Measurements from ENCODE around the gene PAPOLA.
"Not testable (repeated sequence)": the region's sequence is repeated elsewhere in the genome, so short reads cannot be mapped to it uniquely, and the experiment has no call there.

Gene PAPOLA

DNA sequence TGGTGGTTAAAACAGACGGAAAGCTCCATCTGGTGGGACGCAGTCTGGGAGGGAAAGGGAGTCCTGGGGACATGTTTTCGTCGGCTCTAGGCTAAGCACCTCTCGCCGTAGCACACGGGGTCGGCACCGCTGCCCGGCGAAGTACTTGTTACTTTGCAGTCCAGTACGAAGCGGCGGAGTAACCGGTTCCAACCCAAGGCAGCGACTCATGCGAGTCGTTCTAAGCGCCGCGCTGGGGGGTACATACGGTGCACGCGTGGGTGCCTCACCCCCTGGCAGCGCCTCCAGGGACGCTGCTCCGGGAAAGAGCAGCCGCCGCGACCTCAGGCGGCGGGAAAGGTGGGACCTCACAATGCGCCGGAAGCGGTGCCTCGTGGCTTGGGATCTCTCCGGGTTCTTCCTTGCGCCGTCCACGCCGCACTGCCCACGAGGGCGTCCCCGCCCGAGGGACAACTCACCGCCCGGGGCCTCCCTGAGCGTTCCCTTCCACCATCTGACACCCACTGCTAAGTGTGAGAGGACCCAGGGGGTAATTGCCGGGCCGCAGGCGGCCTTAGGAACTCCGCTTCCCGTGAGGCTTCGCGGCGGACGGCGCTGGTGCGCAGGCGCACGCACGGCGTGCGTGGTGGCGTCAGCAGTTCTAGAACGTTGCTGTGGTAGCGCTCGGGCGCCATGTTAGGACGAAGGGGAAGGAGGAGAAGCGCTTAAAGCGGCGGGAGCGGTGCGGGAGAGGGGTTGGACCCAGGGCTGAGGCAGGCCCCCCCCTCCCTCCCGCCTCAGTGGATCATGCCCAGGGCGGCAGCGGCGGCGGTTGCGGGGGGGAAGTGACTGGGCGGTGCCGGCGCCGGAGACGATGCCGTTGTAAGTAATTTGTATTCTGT is at the start of gene PAPOLA:
PAPOLA (plus strand) TSS at position 643 of the 881 bp plus-strand sequence; CDS start at position 854, 211 bp downstream.
- peak; percentile 96 for DNase-seq

DNA sequence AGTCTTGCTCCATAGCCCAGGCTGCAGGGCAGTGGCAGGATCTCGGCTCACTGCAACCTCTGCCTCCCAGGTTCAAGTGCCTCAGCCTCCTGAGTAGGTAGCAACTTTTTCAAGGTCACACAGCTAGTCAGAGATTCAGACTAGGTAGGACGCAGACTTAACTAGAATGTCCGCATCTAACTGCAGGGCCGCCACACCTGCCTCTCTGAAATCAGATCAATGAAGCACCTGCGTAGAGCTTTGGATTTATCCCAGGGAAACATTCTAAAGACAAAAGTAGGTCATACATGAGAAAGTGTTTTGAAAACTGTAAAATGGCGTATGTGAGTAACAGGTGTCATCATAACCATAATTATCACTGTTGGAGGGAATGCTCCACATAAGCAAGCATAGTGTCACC is 49.5 kb upstream of the PAPOLA start:
- DNase-seq, result no peak

DNA sequence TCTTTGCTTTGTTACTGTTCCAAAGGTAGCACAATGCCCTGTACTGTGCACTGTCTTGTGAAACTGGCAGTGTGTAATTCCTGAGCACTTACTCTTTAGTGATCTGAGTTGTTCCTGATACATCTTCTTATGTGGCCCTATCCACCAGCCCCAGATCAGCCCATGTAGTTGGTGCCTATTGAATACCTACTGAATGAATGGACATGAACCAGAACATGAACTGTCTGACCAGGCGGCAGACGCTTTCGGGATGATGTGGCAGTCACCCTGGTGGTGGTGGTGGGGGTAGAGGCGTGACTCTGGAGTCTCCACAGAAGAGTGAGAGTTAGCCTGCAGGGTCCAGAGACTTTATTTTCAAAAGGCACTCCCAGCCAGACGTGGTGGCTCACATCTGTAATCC is 46.6 kb upstream of the PAPOLA start:
- no peak for DNase-seq

DNA sequence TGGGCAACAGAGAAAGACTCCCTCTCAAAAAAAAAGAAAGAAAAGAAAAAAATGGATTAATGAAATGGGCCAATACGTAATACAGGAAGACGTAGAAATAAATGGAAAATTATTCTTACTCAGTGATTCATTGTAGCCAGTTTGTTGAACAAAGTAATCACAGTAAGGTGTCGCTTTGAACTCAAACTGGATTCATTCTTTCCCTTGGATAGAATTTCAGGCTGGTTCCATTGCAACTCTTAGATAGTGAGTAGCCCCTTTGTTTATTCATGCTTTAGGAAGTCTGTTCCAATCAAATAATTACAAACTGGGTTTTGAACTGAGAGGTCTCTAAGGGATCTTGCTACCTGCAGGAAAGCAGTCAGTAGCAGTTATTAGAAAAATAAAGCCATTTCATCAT is 42.3 kb upstream of the PAPOLA start:
- no peak for DNase-seq

DNA sequence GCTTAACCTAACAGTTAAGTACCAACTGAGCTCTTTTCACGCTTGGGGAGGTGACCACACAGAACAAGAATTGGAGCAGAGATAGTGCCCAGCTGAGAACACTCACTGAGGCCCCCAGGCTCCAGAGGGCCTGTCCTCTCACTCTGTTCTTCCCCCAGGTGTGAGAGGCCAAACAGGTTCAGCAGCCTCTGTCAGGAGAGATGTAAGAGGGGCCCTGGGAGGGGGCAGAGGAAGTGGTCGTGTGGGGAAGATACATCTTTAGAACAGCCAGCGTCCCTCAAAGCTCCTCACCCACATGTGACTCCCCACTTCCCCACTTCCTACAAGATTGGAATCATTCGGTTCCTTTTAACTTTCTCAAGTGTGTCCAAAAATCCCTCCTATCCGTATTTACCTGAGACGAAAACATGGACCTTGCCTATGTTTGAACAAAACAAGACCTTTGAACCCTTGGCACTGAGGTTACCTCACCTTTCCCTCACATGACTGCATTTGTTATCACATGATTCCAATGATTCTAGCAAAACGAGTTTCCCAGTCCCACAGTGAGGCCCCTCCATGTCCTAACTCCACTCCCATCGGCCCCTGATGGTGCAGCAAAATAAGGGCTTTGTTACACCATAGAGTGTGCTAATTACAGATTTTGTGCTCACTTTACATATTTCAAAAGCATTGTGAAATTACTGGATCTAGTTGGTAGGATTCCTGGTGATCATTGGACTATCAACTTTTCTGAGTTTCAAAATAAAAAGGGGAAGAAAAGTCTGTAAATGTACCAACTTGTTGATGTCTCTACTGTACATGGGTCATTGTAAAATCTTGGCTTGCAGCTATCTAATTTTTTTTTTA is 40.0 kb upstream of the PAPOLA start:
- no peak for DNase-seq

- DNase-seq, result no peak
Measured at GRCh38 chr14:96464136-96464535, 38.0 kb upstream of the PAPOLA start.

DNA sequence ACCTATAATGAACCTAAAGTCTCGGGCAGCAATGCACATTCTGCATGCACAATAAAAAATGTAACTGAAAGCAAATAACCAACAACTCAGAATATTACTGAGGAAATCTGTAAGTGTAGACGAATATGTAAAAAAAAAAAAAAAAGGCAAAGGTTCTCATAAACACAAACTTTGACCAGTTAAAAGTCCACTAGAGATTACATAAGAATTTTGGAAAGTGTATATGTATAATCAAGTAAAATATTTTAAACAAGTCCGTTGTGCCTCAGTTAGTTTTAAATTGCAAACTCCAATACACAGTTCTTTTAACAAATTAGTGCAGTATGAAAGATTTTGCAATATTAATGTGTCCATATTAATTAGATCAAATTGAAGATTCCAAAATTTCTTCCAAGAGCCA is 35.3 kb upstream of the PAPOLA start:
- no peak for DNase-seq

DNA sequence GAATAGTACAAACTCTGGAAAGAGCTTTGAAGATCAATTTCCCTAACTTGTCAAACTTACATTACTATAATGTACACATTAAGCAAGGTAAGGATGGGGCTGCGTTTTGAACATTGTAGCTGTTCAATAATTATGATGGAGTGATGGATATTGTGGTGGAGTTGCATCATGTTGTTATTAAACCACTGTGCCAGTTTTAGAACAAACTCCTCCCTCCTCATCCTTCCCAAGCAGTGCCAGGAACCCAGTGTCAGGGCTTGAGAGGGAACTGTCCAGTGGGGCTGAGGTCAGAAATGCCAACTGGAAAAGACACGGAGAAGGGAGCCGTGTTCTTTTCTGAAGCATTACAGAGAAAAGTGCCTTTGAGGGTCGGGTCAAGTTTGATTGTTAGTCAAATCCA is 31.9 kb upstream of the PAPOLA start:
- no peak for DNase-seq

GRCh38 chr14:96470967-96471366 is 31.2 kb upstream of the PAPOLA start:
- DNase-seq, result not testable (repeated sequence)

DNA sequence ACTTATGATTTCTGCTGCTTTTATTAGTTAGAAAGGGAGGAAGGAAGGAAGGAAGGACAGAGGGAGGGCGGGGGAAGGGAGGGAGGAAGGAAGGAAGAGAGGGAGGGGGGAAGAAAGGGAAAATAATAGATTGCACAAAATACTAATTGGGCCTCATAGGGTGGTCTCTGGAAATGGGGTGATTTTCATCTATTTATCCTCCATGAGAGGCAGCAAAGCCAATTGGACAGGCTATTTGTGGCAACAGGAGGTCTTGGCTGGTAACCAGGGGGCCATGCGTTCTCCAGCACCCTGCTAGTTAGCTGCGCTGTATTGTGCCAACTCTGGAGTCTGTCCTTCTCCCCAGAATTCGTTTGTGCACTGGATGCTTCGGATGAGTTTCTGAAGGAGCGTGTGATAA is 24.1 kb upstream of the PAPOLA start:
- DNase-seq, result no peak

DNA sequence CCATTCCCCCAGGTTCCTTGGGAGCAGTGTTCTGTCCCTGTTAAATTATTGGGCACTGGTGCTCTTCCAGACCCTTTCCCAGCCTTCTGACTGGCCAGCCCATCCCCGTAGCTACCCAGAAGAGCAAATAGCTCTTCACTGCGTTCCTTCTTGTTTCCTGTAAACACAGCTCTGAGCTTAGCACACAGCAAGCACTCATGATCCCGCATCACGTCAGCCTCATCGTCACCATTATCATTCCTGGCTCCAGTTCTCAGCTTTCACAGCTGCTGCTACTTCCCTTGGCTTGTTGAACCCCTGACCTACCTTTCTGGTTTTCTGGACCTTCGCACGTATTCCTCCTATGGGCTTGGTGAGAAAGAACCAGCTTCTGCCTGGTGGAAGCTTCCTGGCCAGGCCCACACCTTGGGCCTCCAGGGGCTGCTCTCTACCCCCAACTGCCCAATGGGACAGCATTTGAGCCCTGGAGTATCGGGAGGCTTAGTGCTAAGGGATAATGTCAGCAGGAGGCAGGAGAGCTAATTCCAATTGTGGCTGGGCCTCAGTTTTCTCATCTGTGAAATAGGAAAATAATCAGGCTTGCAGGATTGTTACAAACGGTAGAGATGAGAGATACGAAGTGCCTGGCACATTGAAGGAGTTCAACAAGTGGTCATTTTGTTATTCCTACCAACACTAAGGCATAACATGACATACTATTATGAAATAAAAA is 22.6 kb upstream of the PAPOLA start:
- DNase-seq, result peak; percentile 1

DNA sequence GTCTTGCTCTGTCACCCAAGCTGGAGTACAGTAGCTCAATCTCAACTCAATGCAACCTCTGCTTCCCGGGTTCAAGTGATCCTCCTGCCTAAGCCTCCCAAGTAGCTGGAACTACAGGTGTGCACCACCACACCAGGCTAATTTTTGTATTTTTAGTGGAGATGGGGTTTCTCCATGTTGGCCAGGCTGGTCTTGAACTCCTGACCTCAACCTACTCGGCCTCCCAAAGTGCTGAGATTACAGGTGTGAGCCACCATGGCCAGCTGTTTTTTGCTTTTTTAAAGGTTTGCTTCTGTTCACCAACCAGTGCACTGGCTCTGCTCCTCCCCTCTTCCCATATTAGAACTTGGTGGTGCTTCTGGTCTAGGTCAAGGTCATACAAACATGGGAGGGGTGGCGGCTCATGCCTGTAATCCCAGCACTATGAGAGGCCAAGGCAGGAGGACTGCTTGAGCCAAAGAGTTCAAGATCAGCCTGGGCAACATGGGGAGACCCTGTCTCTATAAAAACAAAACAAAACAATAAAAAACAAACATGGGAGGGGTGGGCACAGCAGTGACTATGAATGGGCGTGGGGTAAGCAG is 20.4 kb upstream of the PAPOLA start:
- no peak for DNase-seq

DNA sequence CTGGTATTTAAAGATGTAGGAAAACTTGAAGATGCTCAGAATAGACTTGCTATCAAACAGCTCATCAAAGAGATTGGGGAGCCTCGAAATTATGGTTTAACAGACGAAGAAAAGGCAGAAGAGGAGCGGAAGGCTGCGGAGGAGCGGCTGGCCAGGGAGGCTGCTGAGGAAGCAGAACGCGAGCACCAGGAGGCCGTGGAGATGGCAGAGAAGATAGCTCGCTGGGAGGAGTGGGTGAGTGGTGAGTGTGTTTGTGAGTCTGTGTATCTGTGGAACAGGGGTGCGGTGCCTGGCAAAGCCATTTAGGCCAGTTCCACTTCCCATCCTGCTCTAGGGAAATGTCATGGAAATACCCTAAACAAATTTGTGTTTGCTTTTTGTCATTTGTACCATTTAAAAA is 19.2 kb upstream of the PAPOLA start:
- DNase-seq, result no peak

GRCh38 chr14:96484399-96484798 is 17.8 kb upstream of the PAPOLA start:
- no peak for DNase-seq

DNA sequence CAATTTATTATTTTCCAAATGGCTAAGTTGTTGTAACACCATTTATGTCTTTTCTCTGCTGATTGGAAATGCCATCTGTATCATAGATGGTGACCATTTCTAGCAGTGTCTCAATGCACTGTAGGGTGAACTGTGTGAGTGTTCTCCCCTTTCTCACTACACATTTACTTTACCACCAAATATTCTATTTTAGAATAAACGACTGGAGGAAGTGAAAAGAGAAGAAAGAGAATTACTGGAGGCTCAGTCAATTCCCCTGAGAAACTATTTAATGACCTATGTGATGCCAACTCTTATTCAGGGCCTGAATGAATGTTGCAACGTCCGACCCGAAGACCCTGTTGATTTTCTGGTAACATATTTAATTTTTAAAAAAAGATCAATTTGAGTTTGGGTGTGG is 15.5 kb upstream of the PAPOLA start:
- no peak for DNase-seq

DNA sequence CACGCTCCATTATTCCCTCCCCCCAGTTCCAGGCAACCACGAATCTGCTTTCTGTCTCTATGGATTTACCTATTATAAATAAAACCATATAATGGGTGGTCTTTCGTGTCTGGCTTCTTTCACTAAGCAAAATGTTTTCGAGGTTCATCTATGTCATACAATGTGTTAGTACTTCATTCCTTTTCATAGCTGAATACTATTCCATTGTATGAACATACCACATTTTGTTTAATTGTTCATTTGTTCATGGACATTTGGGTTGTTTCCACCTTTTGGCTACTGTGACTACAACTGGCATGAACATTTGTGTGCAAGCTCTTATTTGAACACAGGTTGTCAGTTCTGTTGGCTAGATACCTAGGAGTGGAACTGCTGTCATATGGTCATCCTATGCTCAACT is 12.9 kb upstream of the PAPOLA start:
- DNase-seq, result no peak

DNA sequence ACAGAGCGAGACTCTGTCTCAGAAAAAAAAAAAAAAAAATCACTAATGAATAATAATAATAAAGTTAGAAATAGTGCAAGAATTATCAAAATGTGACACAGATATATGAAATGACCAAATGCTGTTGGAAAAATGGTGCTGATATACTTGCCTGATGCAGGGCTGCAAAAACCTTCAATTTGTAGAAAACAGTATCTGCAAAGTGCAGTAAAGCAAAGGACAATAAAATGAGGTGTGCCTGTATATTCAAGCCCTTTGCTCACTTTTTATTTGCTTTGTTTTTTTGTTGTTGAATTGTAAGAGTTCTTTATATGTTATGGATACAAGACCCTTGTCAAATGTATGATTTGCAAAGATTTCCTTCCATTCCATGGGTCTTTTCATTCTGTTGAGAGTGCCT is 9.0 kb upstream of the PAPOLA start:
- no peak for DNase-seq

- DNase-seq, result no peak
Measured at GRCh38 chr14:96494331-96494730, 7.9 kb upstream of the PAPOLA start.

DNA sequence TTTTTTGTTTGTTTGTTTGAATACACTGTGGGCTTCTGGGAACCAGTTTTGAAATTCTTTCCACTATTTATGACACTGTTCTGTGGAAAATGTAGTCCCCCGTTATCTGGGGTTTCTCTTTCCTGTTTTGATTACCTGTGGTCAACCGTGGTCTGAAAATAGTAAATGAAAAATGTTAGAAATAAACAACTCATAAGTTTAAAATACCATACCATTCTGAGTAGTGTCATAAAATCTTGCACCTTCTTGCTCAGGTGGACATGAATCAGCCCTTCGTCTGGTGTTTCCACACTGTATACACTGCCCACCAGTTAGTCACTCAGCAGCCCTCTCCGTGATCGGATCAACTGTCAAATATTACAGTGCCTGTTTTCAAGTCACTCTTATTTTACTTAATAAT is 5.1 kb upstream of the PAPOLA start:
- DNase-seq, result no peak

DNA sequence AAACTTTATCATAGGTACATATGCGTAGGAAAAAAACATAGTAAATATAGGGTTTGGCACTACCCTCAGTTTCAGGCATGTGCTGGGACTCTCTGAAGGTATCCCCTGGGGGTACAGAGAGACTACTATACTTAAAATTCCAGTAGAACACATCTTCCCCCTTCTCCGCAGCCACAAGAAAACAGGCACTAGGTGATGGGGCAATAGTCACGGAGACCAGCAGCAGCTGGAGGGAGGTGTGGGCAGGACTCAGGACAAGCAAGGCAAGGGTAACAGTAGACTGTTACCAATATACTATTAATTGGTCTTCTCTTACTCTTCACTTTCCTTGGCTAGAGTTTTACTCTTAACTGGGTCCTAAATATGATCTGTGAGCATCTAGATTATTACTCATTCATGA is 4.6 kb upstream of the PAPOLA start:
- no peak for DNase-seq

DNA sequence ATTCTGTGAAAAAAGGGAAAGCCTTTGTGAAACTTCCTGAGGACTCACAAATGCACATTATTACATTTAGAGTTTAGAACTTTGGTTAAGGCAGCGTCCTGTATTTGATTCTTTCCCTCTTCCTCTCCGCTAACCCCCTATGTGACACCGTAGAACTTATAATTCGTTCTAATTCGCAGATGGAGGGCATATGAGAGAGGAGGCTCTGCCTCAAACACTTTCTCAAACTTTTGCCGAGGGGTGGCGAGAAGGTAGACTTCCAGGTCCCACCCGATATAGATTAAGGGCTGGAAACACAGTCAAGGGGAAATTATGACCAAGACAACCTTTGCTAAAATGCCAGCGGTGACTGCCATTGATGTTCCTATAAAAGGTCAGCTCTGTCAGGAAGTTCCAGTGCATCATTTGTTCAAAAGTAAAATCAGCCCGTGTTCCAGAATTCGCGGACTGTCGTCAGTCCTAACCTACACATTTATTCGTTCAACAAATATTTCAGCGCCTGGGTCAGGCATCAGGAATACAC is 904 bp upstream of the PAPOLA start:
- no peak for DNase-seq

- DNase-seq, result peak; percentile 59
Measured at GRCh38 chr14:96502621-96503305, 581 bp downstream of the PAPOLA start.

Measured in NCI-H82 (cell line).